ENCODE measurements around the gene RTN4IP1.

GRCh38 chr6:106674541-106675229 lies 45.4 kb upstream of the RTN4IP1 start:
- no peak for TF ChIP-seq EZH2 (IDR thresholded peaks at IDR 0.05; ENCODE audit: borderline replicate concordance, low read length)
- TF ChIP-seq CTCF (IDR thresholded peaks at IDR 0.05; ENCODE audit: low read length) = no peak
